GM23248 (cell line): ENCODE data around the gene CIC.

Source experiments
- EZH2 ChIP-seq: fragments of 200-600 bp; sonication (generic); IDR thresholded peaks from 2 replicates; pipeline ENCODE4 v1.6.1; 2018; ENCODE audit warnings: antibody characterized with exemption, mild to moderate bottlenecking; ENCODE audit not compliant: insufficient read depth, poor library complexity, severe bottlenecking
- EZH2phosphoT487 ChIP-seq: fragments of 200-600 bp; sonication (generic); IDR thresholded peaks from 2 replicates; pipeline ENCODE4 v1.6.1; 2018; ENCODE audit warnings: antibody characterized with exemption, moderate library complexity, mild to moderate bottlenecking, low read depth; ENCODE audit not compliant: insufficient read depth

- TF ChIP-seq EZH2 (no peak), EZH2phosphoT487 (no peak)
Measured at GRCh38 chr19:42323473-42323851, 54.4 kb downstream of the CIC start.
